ENCODE measurements around the gene TEAD1. TPM values are rescaled to one million over a fixed set of nuclear protein-coding genes. Genes with fewer than 3 reads are reported as not detected.

TEAD1 gene
- total RNA-seq, 1 donor from 2014 or later, result 88.1 TPM

DNA sequence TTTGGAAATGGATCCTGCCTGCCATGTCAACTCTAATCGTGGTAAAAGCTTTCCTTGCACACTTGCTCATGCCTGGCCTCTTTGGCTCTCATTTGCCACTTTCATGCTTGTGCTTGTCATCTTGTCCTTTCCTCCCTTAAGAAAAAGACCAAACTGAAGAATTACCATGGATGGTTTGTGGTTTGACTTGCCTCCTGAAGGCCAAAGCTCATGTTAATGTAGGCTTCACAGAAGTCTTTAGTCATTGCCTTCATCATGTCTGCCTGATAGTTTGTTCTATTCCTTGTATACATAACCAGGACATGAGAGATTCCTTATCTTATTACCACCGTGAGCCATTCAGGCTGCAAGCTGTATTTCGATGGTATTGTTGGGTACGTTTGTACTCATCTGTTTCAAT, 17.3 kb downstream of the TEAD1 start:
- no peak for TF ChIP-seq CTCF (IDR thresholded peaks at IDR 0.05; ENCODE audit: insufficient read depth, low read length, poor library complexity, severe bottlenecking)

DNA sequence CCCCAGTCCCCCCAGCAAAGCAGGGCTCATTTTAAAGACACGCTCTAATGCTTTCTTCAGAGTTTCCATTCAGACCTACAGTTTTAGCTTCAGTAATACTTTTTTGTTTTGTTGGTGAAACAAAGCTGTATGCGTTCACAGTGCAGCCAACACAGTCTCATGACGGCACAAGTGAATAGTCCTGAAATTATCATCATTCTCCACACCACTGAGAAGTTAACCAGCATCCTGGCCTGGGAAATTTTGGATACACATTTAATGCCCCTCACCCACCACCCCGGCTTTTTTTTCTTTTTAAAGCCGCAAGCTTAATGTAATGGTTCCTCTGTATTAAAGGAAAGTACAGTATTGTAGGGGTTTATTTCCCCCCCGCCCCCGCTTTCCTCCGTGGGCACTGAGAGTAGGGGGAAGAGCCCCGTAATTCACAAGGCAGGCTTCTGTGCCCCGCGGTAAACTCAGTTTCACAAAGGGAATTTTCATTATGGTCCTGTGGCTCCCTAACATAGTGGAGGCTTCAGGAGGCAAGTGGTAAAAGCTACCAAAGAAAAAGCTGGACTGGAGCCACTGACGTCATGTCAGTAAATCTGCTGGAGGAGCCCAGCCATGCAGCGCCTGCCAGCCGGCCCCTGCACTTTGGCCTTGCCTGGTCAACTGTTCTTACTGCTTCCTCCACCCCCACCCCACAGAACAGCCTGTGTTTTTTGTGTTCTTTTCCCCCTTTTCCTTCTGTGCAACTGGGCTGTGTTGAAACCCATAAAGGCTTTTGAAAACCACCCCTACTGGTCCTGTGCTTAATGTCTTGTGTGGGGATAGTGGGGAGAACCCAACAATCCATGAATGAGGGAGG, 18.2 kb downstream of the TEAD1 start:
- DNase-seq (ENCODE audit: low read depth), result peak; percentile 83
- TF ChIP-seq CTCF (IDR thresholded peaks at IDR 0.05; ENCODE audit: insufficient read depth, low read length, poor library complexity, severe bottlenecking), result no peak
- Histone ChIP-seq H3K36me3 (ENCODE audit: control insufficient read depth, insufficient read depth, low read length) (no peaks in the 10 kb centered on the region), H3K4me3 (ENCODE audit: low read depth, low read length) (no peak overlapping the region), H3K27me3 (ENCODE audit: control insufficient read depth, insufficient read depth, low read length) (no peaks in the 10 kb centered on the region)

More for the DNA sequence above, 17.3 kb downstream of the TEAD1 start:
- DNase-seq (ENCODE audit: low read depth), result no peak
- H3K27me3 ChIP-seq (ENCODE audit: control insufficient read depth, insufficient read depth, low read length), result no peaks in the 10 kb centered on the region
- H3K4me3 ChIP-seq (ENCODE audit: low read depth, low read length), result no peak overlapping the region
- H3K36me3 ChIP-seq (ENCODE audit: control insufficient read depth, insufficient read depth, low read length), result no peaks in the 10 kb centered on the region

DNA sequence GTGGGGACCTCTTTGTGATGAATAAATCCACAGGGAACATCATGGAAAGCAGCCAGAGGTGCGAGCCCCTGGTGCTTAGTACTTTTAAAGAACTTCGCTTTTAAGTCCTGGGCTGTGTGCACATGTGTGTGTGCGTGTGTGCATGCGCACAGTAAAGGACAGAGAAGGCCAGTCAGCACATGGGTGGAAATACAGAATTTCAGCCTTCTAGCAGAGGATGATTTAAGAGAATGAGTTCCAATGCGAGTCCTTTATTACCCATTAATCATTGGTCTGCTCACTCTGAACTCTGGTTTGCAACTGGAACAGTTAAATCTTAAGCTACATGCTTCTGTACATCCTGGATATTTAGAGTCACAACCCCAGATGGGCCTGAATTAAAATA, 18.9 kb downstream of the TEAD1 start:
- Histone ChIP-seq H3K36me3 (ENCODE audit: control insufficient read depth, insufficient read depth, low read length) (no peaks in the 10 kb centered on the region), H3K27me3 (ENCODE audit: control insufficient read depth, insufficient read depth, low read length) (no peaks in the 10 kb centered on the region), H3K4me3 (ENCODE audit: low read depth, low read length) (no peak overlapping the region)
- no peak for DNase-seq (ENCODE audit: low read depth)
- TF ChIP-seq CTCF (IDR thresholded peaks at IDR 0.05; ENCODE audit: insufficient read depth, low read length, poor library complexity, severe bottlenecking), result no peak

DNA sequence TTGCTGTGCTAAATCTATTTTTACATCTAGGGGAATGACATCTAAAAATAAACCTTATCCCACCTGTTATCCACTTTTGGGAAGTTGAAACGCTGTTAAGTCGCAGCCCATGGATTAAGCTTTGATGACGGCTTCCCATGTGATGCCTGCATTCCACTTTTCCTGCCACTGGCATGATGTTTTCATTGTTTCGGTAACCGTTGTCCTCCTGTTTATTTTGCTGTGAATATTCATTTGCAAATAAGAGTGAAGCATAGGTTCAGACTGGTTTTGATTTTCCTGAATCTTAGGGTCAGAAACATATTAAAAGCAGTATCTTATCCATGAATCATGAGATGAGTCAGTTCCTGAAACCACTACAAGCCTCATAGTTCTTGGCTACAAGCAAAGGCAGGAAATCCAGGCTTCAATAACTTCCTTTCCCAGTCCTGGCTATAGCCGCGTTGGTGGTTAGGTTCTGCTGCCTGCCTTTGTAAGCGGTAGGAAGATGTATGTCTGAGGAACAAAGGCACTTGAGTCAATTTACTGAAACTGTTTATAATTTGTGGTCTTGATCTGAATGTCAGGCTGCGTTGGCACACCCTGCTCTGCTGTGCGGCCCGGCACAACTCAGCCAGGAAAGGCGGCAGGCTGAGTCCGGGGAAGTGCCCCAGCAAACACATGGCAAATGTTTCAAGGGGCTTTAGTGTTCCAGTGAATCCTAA, 19.4 kb downstream of the TEAD1 start:
- H3K36me3 ChIP-seq (ENCODE audit: control insufficient read depth, insufficient read depth, low read length), result no peaks in the 10 kb centered on the region
- H3K4me3 ChIP-seq (ENCODE audit: low read depth, low read length), result no peak overlapping the region
- peak; percentile 96 for DNase-seq (ENCODE audit: low read depth)
- TF ChIP-seq CTCF (IDR thresholded peaks at IDR 0.05; ENCODE audit: insufficient read depth, low read length, poor library complexity, severe bottlenecking), result no peak
- no peaks in the 10 kb centered on the region for H3K27me3 ChIP-seq (ENCODE audit: control insufficient read depth, insufficient read depth, low read length)

DNA sequence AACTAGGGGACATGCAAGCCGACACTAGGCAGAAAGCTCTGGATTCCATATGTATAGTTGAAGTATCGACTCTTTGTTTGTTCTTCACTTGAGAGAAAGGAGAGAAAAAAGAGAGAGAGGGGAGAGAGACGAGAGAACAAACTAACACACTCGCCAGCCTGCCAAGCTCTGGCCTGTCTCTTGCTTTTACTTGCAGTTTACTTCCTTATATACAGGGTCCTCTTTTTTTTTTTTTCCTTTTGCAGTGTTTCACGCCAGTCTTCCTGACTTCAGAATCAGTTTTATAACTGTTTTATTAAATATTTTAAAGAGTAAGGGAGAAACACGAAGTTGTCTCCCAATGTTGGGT, 19.9 kb downstream of the TEAD1 start:
- no peaks in the 10 kb centered on the region for H3K36me3 ChIP-seq (ENCODE audit: control insufficient read depth, insufficient read depth, low read length)

More for the DNA sequence above, 19.9 kb downstream of the TEAD1 start:
- no peak for TF ChIP-seq CTCF (IDR thresholded peaks at IDR 0.05; ENCODE audit: insufficient read depth, low read length, poor library complexity, severe bottlenecking)
- H3K4me3 ChIP-seq (ENCODE audit: low read depth, low read length), result no peak overlapping the region
- H3K27me3 ChIP-seq (ENCODE audit: control insufficient read depth, insufficient read depth, low read length), result no peaks in the 10 kb centered on the region
- DNase-seq (ENCODE audit: low read depth), result no peak
